GM21723 (cell line): ENCODE data around the gene AVPR2.

ENCODE experiments used
- ATAC-seq: cut with Tn5 transposase; IDR thresholded peaks from one replicate; pipeline ENCODE4 v1.9.1; 2021; ENCODE audit warnings: mild to moderate bottlenecking, moderate library complexity; ENCODE audit not compliant: unreplicated experiment

Gene AVPR2

GRCh38 chrX:153870791-153871360 is 33.6 kb upstream of the AVPR2 start:
- ATAC-seq: no peak

- no peak for ATAC-seq
Measured at GRCh38 chrX:153871451-153871850, 33.0 kb upstream of the AVPR2 start.

- ATAC-seq: no peak
Measured at GRCh38 chrX:153871946-153872878, 32.3 kb upstream of the AVPR2 start.

GRCh38 chrX:153873282-153874084 is 31.0 kb upstream of the AVPR2 start:
- ATAC-seq: no peak

- no peak for ATAC-seq
Measured at GRCh38 chrX:153874085-153874365, 30.4 kb upstream of the AVPR2 start.

- no peak for ATAC-seq
Measured at GRCh38 chrX:153874366-153875125, 29.9 kb upstream of the AVPR2 start.

- no peak for ATAC-seq
Measured at GRCh38 chrX:153875391-153876111, 28.9 kb upstream of the AVPR2 start.

- ATAC-seq: no peak
Measured at GRCh38 chrX:153876112-153876491, 28.4 kb upstream of the AVPR2 start.

GRCh38 chrX:153877571-153878261 is 26.8 kb upstream of the AVPR2 start:
- ATAC-seq: no peak

- ATAC-seq: no peak
Measured at GRCh38 chrX:153878345-153878744, 26.1 kb upstream of the AVPR2 start.

- no peak for ATAC-seq
Measured at GRCh38 chrX:153878969-153879653, 25.4 kb upstream of the AVPR2 start.

GRCh38 chrX:153879741-153880439 is 24.6 kb upstream of the AVPR2 start:
- no peak for ATAC-seq

GRCh38 chrX:153880440-153880815 is 24.0 kb upstream of the AVPR2 start:
- ATAC-seq: no peak

- ATAC-seq: no peak
Measured at GRCh38 chrX:153881281-153881680, 23.2 kb upstream of the AVPR2 start.

- ATAC-seq: no peak
Measured at GRCh38 chrX:153882086-153882498, 22.4 kb upstream of the AVPR2 start.

- ATAC-seq: no peak
Measured at GRCh38 chrX:153882557-153882956, 21.9 kb upstream of the AVPR2 start.

- ATAC-seq: no peak
Measured at GRCh38 chrX:153883163-153883843, 21.2 kb upstream of the AVPR2 start.

GRCh38 chrX:153884136-153884535 is 20.3 kb upstream of the AVPR2 start:
- no peak for ATAC-seq
